ENCODE data around the gene NTRK2.

Gene NTRK2

GRCh38 chr9:84794981-84795637 lies 125.6 kb downstream of the NTRK2 start (continued):
- TF ChIP-seq PATZ1 (tag by site-specific recombination; IDR thresholded peaks at IDR 0.05), result no peak
- TF ChIP-seq ZXDB (tag by site-specific recombination; IDR thresholded peaks at IDR 0.05), result no peak
- no peak for TF ChIP-seq ZNF488 (tag by site-specific recombination; IDR thresholded peaks at IDR 0.05)
- TF ChIP-seq ZNF341 (tag by site-specific recombination; IDR thresholded peaks at IDR 0.05; ENCODE audit: low read depth), result no peak
- TF ChIP-seq TRIM28 (IDR thresholded peaks at IDR 0.05; ENCODE audit: borderline replicate concordance, low read length), result no peak
- TF ChIP-seq ZFP69B (tag by site-specific recombination; IDR thresholded peaks at IDR 0.05), result no peak
- TF ChIP-seq ZNF514 (tag by site-specific recombination; IDR thresholded peaks at IDR 0.05), result no peak

- H3K4me1 ChIP-seq (ENCODE audit: control insufficient read depth, insufficient read depth, low read length), result no peaks in the 10 kb centered on the region
- no peak overlapping the region for H3K4me3 ChIP-seq (ENCODE audit: low read depth, low read length)
- H3K9me3 ChIP-seq (ENCODE audit: control insufficient read depth, insufficient read depth, low read depth, low read length), result no peaks in the 10 kb centered on the region
- POLR2A ChIA-PET, result interaction anchor here (0.6 to 0.7 kb wide), 2 partner anchors 12 to 416 kb away, joined by 4 read pairs; no protein-coding TSS in a partner anchor
- no peaks in the 10 kb centered on the region for H3K36me3 ChIP-seq (ENCODE audit: control insufficient read depth in 2 of 2, insufficient read depth in 1 of 2, low read length in 2 of 2)
- TF ChIP-seq, protein P1, sequence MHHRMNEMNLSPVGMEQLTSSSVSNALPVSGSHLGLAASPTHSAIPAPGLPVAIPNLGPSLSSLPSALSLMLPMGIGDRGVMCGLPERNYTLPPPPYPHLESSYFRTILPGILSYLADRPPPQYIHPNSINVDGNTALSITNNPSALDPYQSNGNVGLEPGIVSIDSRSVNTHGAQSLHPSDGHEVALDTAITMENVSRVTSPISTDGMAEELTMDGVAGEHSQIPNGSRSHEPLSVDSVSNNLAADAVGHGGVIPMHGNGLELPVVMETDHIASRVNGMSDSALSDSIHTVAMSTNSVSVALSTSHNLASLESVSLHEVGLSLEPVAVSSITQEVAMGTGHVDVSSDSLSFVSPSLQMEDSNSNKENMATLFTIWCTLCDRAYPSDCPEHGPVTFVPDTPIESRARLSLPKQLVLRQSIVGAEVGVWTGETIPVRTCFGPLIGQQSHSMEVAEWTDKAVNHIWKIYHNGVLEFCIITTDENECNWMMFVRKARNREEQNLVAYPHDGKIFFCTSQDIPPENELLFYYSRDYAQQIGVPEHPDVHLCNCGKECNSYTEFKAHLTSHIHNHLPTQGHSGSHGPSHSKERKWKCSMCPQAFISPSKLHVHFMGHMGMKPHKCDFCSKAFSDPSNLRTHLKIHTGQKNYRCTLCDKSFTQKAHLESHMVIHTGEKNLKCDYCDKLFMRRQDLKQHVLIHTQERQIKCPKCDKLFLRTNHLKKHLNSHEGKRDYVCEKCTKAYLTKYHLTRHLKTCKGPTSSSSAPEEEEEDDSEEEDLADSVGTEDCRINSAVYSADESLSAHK (tag by site-specific recombination; IDR thresholded peaks at IDR 0.05), result no peak
- peak; percentile 19; the same call in 1 of the 2 replicates for TF ChIP-seq ATF2 (tag by site-specific recombination; IDR thresholded peaks at IDR 0.05; ENCODE audit: low read depth)
- no peak for TF ChIP-seq AEBP2 (tag by site-specific recombination; IDR thresholded peaks at IDR 0.05; ENCODE audit: borderline replicate concordance)
- no peak for TF ChIP-seq ZNF426 (tag by site-specific recombination; IDR thresholded peaks at IDR 0.05)
- CTCF ChIA-PET, result interaction anchor here (0.6 to 2.0 kb wide), 6 partner anchors 15 to 367 kb away, joined by 3 to 7 read pairs (median 3); no protein-coding TSS in a partner anchor
- no peak overlapping the region for H3K27ac ChIP-seq (ENCODE audit: extremely low read depth, low read depth, low read length)
Observed at GRCh38 chr9:84796404-84796803, 126.9 kb downstream of the NTRK2 start.

DNA sequence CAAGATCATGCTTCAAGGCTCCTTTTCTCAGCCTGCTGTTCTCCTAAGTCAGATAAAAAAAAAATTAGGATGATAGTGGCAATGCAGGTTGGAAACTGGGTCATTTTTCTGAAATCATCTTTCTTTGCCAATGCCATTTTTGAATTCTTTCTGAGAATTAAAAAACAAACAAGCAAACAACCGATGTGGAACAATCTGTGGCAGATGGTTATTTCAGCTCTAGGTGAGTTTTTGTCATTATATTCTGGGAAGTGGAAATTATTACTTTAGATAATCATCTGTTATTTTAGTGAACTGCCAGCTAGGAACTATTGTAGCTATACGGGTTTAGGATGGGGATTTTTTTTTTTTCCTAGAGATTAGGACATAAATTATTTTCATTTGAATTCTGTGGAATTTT lies 129.7 kb downstream of the NTRK2 start:
- CTCF ChIA-PET, result interaction anchor here (1.4 to 1.6 kb wide), 2 partner anchors 17 to 102 kb away, joined by 4 to 5 read pairs; no protein-coding TSS in a partner anchor
- Histone ChIP-seq H3K4me1 (ENCODE audit: control insufficient read depth, insufficient read depth, low read length) (no peaks in the 10 kb centered on the region), H3K27ac (ENCODE audit: extremely low read depth, low read depth, low read length) (no peak overlapping the region), H3K36me3 (ENCODE audit: control insufficient read depth in 2 of 2, insufficient read depth in 1 of 2, low read length in 2 of 2) (no peaks in the 10 kb centered on the region), H3K4me3 (ENCODE audit: low read depth, low read length) (no peak overlapping the region), H3K9me3 (ENCODE audit: control insufficient read depth, insufficient read depth, low read depth, low read length) (no peaks in the 10 kb centered on the region)
- POLR2A ChIA-PET, result no interaction called here
- TF ChIP-seq ZNF148 (tag by site-specific recombination; IDR thresholded peaks at IDR 0.05; ENCODE audit: borderline replicate concordance) (no peak), GLIS2 (tag by site-specific recombination; IDR thresholded peaks at IDR 0.05) (no peak)

All from HEK293 (cell line).